A204.1 (cell line): ENCODE data around the gene GSTP1.
"Not testable (repeated sequence)": the region's sequence is repeated elsewhere in the genome, so short reads cannot be mapped to it uniquely, and the experiment has no call there.

Experiments used
- FAIRE-seq: peaks from 2 replicates; lab custom pipeline; 2012; peaks lifted over from hg19 to GRCh38; lab: Jason Lieb, UNC

The GSTP1 gene

GRCh38 chr11:67563705-67564114 lies 19.9 kb upstream of the GSTP1 start:
- FAIRE-seq = not testable (repeated sequence)

GRCh38 chr11:67564230-67564629 lies 19.4 kb upstream of the GSTP1 start:
- FAIRE-seq = no peak

- FAIRE-seq = no peak
Observed at GRCh38 chr11:67571443-67571842, 12.2 kb upstream of the GSTP1 start.

- FAIRE-seq = no peak
Observed at GRCh38 chr11:67572305-67572704, 11.3 kb upstream of the GSTP1 start.

- FAIRE-seq = peak; percentile 92
Observed at GRCh38 chr11:67572747-67573419, 10.7 kb upstream of the GSTP1 start.

- no peak for FAIRE-seq
Observed at GRCh38 chr11:67574938-67575337, 8.7 kb upstream of the GSTP1 start.

- FAIRE-seq = no peak
Observed at GRCh38 chr11:67576735-67577475, 6.7 kb upstream of the GSTP1 start.

GRCh38 chr11:67577951-67578350 lies 5.7 kb upstream of the GSTP1 start:
- FAIRE-seq = no peak

GRCh38 chr11:67581469-67581868 lies 2.1 kb upstream of the GSTP1 start:
- no peak for FAIRE-seq

- FAIRE-seq = no peak
Observed at GRCh38 chr11:67582011-67582410, 1.6 kb upstream of the GSTP1 start.

- no peak for FAIRE-seq
Observed at GRCh38 chr11:67584205-67584880, 731 bp downstream of the GSTP1 start.

GRCh38 chr11:67584881-67585873 lies 1.6 kb downstream of the GSTP1 start:
- FAIRE-seq = no peak

- no peak for FAIRE-seq
Observed at GRCh38 chr11:67585911-67586310, 2.3 kb downstream of the GSTP1 start.

- no peak for FAIRE-seq
Observed at GRCh38 chr11:67586568-67587250, 3.1 kb downstream of the GSTP1 start.

GRCh38 chr11:67588136-67588503 lies 4.5 kb downstream of the GSTP1 start:
- no peak for FAIRE-seq

- FAIRE-seq = not testable (repeated sequence)
Observed at GRCh38 chr11:67588899-67589415, 5.3 kb downstream of the GSTP1 start.

GRCh38 chr11:67592880-67593564 lies 9.4 kb downstream of the GSTP1 start:
- no peak for FAIRE-seq

GRCh38 chr11:67593565-67593905 lies 9.9 kb downstream of the GSTP1 start:
- FAIRE-seq = no peak

GRCh38 chr11:67594480-67594879 lies 10.9 kb downstream of the GSTP1 start:
- FAIRE-seq = no peak

GRCh38 chr11:67596753-67597300 lies 13.2 kb downstream of the GSTP1 start:
- FAIRE-seq = no peak
